Breast epithelium (tissue), 4 donors: Measurements from ENCODE around the gene SEC24A. TPM values are rescaled to one million over a fixed set of nuclear protein-coding genes. Genes with fewer than 3 reads are reported as not detected.
"Not testable (repeated sequence)": the region's sequence is repeated elsewhere in the genome, so short reads cannot be mapped to it uniquely, and the experiment has no call there.

Experiments
- DNase-seq, 2 donors: peaks; one replicate each; pipeline ENCODE4 v3.0.0-alpha.2; 2019; ENCODE audit warnings: low spot score in 2 of 2
- H3K27ac ChIP-seq, 2 donors: fragments of 200-600 bp; sonication (generic) in 1 of 2; one replicate each; pipeline ENCODE4 v1.5.1; 2016 to 2019; ENCODE audit warnings: mild to moderate bottlenecking in 1 of 2
- H3K27me3 ChIP-seq, 2 donors: fragments of 200-600 bp; sonication (generic) in 1 of 2; one replicate each; pipeline versions ENCODE4 v1.5.1 to v1.6.0; 2017 to 2019; ENCODE audit warnings: control low read depth in 1 of 2, mild to moderate bottlenecking in 1 of 2
- H3K36me3 ChIP-seq: fragments of 200-600 bp; one replicate; pipeline ENCODE4 v1.5.1; 2019
- H3K4me1 ChIP-seq, 2 donors: fragments of 200-600 bp; sonication (generic); one replicate each; pipeline ENCODE4 v1.5.1; 2016 to 2019; ENCODE audit warnings: control low read depth in 1 of 2
- H3K4me3 ChIP-seq, 3 donors: fragments of 200-600 bp; sonication (generic); 1 replicate in 2 of 3; 2 replicates in 1 of 3; pipeline ENCODE4 v1.5.1; 2016 to 2019; ENCODE audit warnings: mild to moderate bottlenecking in 3 of 3, moderate library complexity in 2 of 3
- H3K9me3 ChIP-seq, 2 donors: fragments of 200-600 bp; sonication (generic) in 1 of 2; one replicate each; pipeline ENCODE4 v1.5.1; 2016 to 2019; ENCODE audit warnings: control low read depth in 1 of 2
- POLR2A ChIP-seq: fragments of 450-650 bp; IDR thresholded peaks from one replicate; pipeline ENCODE4 v1.6.1; 2016; ENCODE audit warnings: antibody characterized with exemption, mild to moderate bottlenecking, moderate library complexity
- POLR2AphosphoS5 ChIP-seq, 3 donors: sonication (generic); formaldehyde crosslinking; IDR thresholded peaks; one replicate each; pipeline ENCODE4 v1.6.1; 2017; ENCODE audit warnings: antibody characterized with exemption in 3 of 3
- intact Hi-C: fragments of 100-400 bp; cut with DNase I; formaldehyde crosslinking; loops from one replicate; pipeline ENCODE4 v1.15.1; 2023; ENCODE audit warnings: low total_unique reads
- total RNA-seq, 3 donors: library from RNA; depleted of rRNA; stranded (reverse); fragments of >200 nt; gene quantifications; one replicate each; pipeline ENCODE4 v1.1.0, GENCODE V29; 2016
- TF ChIP-seq, protein P1 (sequence below), 3 donors: fragments of 450-650 bp; IDR thresholded peaks; one replicate each; pipeline ENCODE4 v1.5.1; 2016 to 2017; ENCODE audit warnings: antibody characterized with exemption in 3 of 3, mild to moderate bottlenecking in 3 of 3, moderate library complexity in 3 of 3

Gene SEC24A
- total RNA-seq = 10 to 100 TPM; 15.0 to 25.0 (median 21.6) TPM

DNA sequence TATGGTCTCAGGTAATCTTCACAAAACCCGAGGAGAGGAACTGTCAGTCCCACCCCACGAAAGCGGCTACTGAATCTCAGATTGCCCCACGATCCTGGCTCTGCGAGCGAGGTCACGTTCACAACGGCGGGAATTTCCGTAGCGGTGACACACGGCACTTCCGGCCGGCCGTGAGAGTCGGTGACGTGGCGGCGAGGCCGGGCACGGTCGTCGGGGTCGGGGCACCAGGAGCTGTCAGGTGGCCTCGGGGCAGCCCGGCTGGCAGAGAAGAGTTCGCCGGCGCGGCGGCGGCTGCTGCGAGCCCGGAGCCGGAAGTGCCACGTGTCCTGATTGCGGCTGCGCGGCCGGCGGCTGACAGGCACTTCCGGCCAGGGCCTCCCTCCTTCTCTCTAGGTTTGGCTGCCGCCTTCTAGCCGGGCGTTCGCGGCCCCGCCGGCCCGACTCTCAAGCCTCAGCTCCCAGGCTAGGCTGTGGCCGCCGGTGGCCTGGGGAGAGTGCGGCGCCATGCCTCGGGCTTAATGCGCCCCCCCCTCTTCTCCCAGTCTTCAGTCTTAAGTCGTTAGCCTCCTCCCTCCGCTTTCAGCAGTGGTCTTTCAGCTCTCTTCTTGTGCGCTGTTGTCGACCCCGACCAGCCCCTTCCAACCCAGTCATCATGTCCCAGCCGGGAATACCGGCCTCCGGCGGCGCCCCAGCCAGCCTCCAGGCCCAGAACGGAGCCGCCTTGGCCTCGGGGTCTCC lies at the start of gene SEC24A:
TSS of gene SEC24A (plus strand) at position 361 of the 738 bp plus-strand sequence. CDS start at position 653, 292 bp downstream.
- H3K4me3 ChIP-seq = peak within 1 kb of the TSS; percentile 92 to 97 (median 94)
- H3K4me1 ChIP-seq = peaks cover 0 to 10% of the 10 kb centered on the region in 2 donors
- H3K27me3 ChIP-seq = no peaks in the 10 kb centered on the region
- H3K36me3 ChIP-seq = no peaks in the 10 kb centered on the region
- TF ChIP-seq POLR2AphosphoS5 (IDR thresholded peaks at IDR 0.05) (peak; percentile 87 to 94 (median 93)), POLR2A (no peak)
- TF ChIP-seq, protein P1, sequence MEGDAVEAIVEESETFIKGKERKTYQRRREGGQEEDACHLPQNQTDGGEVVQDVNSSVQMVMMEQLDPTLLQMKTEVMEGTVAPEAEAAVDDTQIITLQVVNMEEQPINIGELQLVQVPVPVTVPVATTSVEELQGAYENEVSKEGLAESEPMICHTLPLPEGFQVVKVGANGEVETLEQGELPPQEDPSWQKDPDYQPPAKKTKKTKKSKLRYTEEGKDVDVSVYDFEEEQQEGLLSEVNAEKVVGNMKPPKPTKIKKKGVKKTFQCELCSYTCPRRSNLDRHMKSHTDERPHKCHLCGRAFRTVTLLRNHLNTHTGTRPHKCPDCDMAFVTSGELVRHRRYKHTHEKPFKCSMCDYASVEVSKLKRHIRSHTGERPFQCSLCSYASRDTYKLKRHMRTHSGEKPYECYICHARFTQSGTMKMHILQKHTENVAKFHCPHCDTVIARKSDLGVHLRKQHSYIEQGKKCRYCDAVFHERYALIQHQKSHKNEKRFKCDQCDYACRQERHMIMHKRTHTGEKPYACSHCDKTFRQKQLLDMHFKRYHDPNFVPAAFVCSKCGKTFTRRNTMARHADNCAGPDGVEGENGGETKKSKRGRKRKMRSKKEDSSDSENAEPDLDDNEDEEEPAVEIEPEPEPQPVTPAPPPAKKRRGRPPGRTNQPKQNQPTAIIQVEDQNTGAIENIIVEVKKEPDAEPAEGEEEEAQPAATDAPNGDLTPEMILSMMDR (IDR thresholded peaks at IDR 0.05) = peak in 1 of 3 donors; percentile 18
- peak within 1 kb of the TSS; percentile 97 to 98 for H3K27ac ChIP-seq
- peak; percentile 84 to 86 for DNase-seq
- H3K9me3 ChIP-seq = no peaks in the 10 kb centered on the region
- intact Hi-C loops = no loop called here

DNA sequence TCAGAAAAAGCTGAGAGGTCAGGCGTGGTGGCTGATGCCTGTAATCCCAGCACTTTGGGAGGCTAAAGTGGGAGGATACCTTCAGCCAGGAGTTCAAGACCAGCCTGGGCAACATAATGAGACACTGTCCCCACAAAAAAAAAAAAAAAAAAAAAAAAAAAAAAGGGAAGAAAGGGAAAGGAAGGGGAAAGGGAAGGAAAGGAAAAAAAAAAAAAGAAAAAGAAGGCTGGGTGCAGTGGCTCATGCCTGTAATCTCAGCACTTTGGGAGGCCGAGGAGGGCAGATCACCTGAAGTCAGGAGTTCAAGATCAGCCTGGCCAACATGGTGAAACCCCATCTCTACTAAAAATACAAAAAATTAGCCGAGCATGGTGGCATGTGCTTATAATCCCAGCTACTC lies 48.8 kb upstream of the SEC24A start:
- H3K27ac ChIP-seq = not testable (repeated sequence)

DNA sequence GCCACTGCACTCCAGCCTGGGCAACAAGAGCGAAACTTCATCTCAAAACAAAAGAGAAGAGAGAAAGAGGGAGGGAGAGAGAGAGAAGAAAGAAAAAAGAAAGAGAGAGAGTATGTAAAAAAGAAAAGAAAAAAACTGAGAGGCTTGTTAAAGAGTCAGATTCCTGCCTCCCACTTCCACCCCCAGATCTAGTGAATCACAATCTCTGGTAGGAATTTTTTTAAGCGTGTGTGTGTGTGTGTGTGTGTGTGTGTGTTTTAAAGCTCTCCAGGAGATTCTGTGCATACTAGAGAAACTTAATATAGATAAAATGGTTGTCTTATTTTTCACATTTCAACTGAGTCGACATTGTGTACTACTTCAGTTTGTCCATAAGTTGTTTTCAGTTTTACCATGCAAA lies 48.0 kb upstream of the SEC24A start:
- Histone ChIP-seq H3K27ac (no peak overlapping the region), H3K4me1 (no peaks in the 10 kb centered on the region), H3K4me3 (no peak overlapping the region), H3K9me3 (no peaks in the 10 kb centered on the region), H3K36me3 (no peaks in the 10 kb centered on the region), H3K27me3 (no peaks in the 10 kb centered on the region)
- DNase-seq = no peak
- intact Hi-C loops = no loop called here
- no peak for TF ChIP-seq POLR2AphosphoS5 (IDR thresholded peaks at IDR 0.05)
- TF ChIP-seq, protein P1 (IDR thresholded peaks at IDR 0.05) = no peak
- no peak for TF ChIP-seq POLR2A

More for the DNA sequence above, 48.8 kb upstream of the SEC24A start:
- H3K4me1 ChIP-seq, H3K36me3 ChIP-seq, intact Hi-C loops, H3K4me3 ChIP-seq, H3K27me3 ChIP-seq, H3K9me3 ChIP-seq, DNase-seq: not testable (repeated sequence)

DNA sequence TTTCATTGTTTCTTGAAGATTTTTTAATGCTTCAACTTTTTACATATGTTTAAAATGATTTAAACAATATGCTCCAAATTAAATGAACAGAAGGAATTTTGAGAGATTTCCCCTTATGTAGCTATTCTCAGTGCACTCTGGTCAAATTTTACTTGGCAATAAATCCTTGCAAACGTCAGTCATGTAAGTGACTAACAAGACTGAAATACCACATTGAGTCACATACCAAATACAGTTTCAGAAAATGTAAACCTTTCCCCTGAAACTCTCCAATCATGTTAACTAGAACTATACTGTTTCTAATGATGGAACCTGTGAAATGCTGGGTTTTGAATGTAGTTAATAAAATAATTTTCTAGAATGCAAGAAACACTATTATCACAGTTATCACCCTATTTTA lies 45.5 kb upstream of the SEC24A start:
- H3K27ac ChIP-seq = no peak overlapping the region
- TF ChIP-seq POLR2AphosphoS5 (IDR thresholded peaks at IDR 0.05) (no peak), POLR2A (no peak)
- TF ChIP-seq, protein P1 (IDR thresholded peaks at IDR 0.05) = no peak
- no peaks in the 10 kb centered on the region for H3K27me3 ChIP-seq
- no peak overlapping the region for H3K4me3 ChIP-seq
- H3K9me3 ChIP-seq = no peaks in the 10 kb centered on the region
- no peak for DNase-seq
- H3K36me3 ChIP-seq = no peaks in the 10 kb centered on the region
- intact Hi-C loops = no loop called here
- H3K4me1 ChIP-seq = no peaks in the 10 kb centered on the region

DNA sequence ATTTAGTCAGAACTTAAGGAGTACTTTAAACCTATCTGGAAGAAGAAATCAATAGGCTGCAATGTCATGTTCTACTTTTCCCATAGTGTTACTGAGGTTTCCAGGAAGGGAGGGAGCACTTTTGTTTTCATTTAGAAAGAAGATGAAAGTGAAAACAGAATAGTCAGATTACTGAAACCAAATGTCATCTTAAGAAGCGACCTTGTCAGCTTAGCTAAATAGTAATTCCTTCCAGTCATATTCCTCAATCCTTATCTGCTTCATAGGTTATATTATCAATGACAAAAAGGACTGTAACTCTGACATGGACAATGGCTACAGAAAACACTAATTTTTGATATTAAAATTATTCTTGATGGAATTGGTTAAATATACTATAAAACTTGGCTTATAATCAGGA lies 43.7 kb upstream of the SEC24A start:
- H3K27me3 ChIP-seq = no peaks in the 10 kb centered on the region
- no peak for TF ChIP-seq POLR2AphosphoS5 (IDR thresholded peaks at IDR 0.05)
- no peak for TF ChIP-seq POLR2A
- TF ChIP-seq, protein P1 (IDR thresholded peaks at IDR 0.05) = no peak
- H3K9me3 ChIP-seq = no peaks in the 10 kb centered on the region
- H3K27ac ChIP-seq = no peak overlapping the region
- H3K4me3 ChIP-seq = no peak overlapping the region
- H3K36me3 ChIP-seq = peaks cover 8% of the 10 kb centered on the region
- DNase-seq = no peak
- no peaks in the 10 kb centered on the region for H3K4me1 ChIP-seq
- intact Hi-C loops = no loop called here
